ENCODE results near the gene PRR19. TPM values are rescaled to one million over a fixed set of nuclear protein-coding genes. Genes with fewer than 3 reads are reported as not detected.

Gene PRR19
- total and polyA plus RNA-seq, 4 donors, result 0.27 to 0.43 (median 0.42) TPM; not detected in 1

GRCh38 chr19:42316223-42317211 lies 14.6 kb downstream of the PRR19 start (continued):
- TF ChIP-seq JUND (IDR thresholded peaks at IDR 0.05), result no peak
- TF ChIP-seq RAD21 (IDR thresholded peaks at IDR 0.05), result no peak
- TF ChIP-seq HNF4G (IDR thresholded peaks at IDR 0.05), result no peak
- TF ChIP-seq RXRA (IDR thresholded peaks at IDR 0.05), result no peak

- Histone ChIP-seq H3K4me3 (ENCODE audit: low read depth in 1 of 3, low read length in 3 of 3) (no peak overlapping the region), H3K9me3 (ENCODE audit: control insufficient read depth in 4 of 4, low read length in 3 of 4) (no peaks in the 10 kb centered on the region), H3K4me1 (ENCODE audit: control insufficient read depth in 4 of 4, insufficient read depth in 4 of 4, low read length in 3 of 4) (peaks cover 2 to 11% (median 8%) of the 10 kb centered on the region in 4 donors), H3K36me3 (ENCODE audit: control insufficient read depth in 4 of 4, insufficient read depth in 3 of 4, low read depth in 1 of 4, low read length in 3 of 4) (no peaks in the 10 kb centered on the region), H3K27ac (ENCODE audit: low read depth in 1 of 2, low read length in 2 of 2) (no peak overlapping the region), H3K9ac (ENCODE audit: low read depth in 1 of 2, low read length in 2 of 2) (no peak overlapping the region), H3K27me3 (ENCODE audit: control insufficient read depth in 4 of 4, insufficient read depth in 4 of 4, low read length in 3 of 4) (no peaks in the 10 kb centered on the region)
- no peak for DNase-seq (ENCODE audit: low spot score)
- no peak for TF ChIP-seq REST (IDR thresholded peaks at IDR 0.05)
- TF ChIP-seq CTCF (IDR thresholded peaks at IDR 0.05; ENCODE audit: low read depth, low read length, missing input control), result no peak
- no peak for TF ChIP-seq FOXA1 (IDR thresholded peaks at IDR 0.05)
- TF ChIP-seq FOXA2 (IDR thresholded peaks at IDR 0.05), result no peak
- no peak for TF ChIP-seq EGR1 (IDR thresholded peaks at IDR 0.05; ENCODE audit: low read depth in 2 of 2)
- no peak for TF ChIP-seq ZBTB33 (IDR thresholded peaks at IDR 0.05)
- no peak for TF ChIP-seq NR2F2 (IDR thresholded peaks at IDR 0.05)
- TF ChIP-seq MAX (IDR thresholded peaks at IDR 0.05), result no peak
- TF ChIP-seq GABPA (IDR thresholded peaks at IDR 0.05 in 1 of 2, conservative IDR thresholded peaks at IDR 0.05 in 1 of 2), result no peak
- no peak for TF ChIP-seq RAD21 (IDR thresholded peaks at IDR 0.05)
- TF ChIP-seq ATF3 (IDR thresholded peaks at IDR 0.05), result no peak
- TF ChIP-seq HNF4G (IDR thresholded peaks at IDR 0.05), result no peak
- no peak for TF ChIP-seq TAF1 (conservative IDR thresholded peaks at IDR 0.05)
- no peak for TF ChIP-seq YY1 (IDR thresholded peaks at IDR 0.05)
- TF ChIP-seq SP1 (IDR thresholded peaks at IDR 0.05), result no peak
- no peak for TF ChIP-seq JUND (IDR thresholded peaks at IDR 0.05)
- TF ChIP-seq RXRA (IDR thresholded peaks at IDR 0.05), result no peak
- no peak for TF ChIP-seq HNF4A (conservative IDR thresholded peaks at IDR 0.05)
- 92% methylated on average over 13 of the region's 13 CpGs for WGBS
Observed at GRCh38 chr19:42317535-42317934, 15.6 kb downstream of the PRR19 start.
